Left lung (tissue), 8 donors: ENCODE results near the gene RFX2. TPM values are rescaled to one million over a fixed set of nuclear protein-coding genes. Genes with fewer than 3 reads are reported as not detected.

Source experiments
- polyA plus RNA-seq, 6 donors: library from polyadenylated mRNA; unstranded; fragments of 120-200 nt; gene quantifications; one replicate each; pipeline ENCODE4 v1.2.1, GENCODE V29; 2013; ENCODE audit not compliant: insufficient read length in 6 of 6
- total RNA-seq, 2 donors: library from RNA; stranded (reverse); fragmentation: NEBNext Ultra II Directional; extraction: Animal tissue kit (Norgen Biotek cat#: 25700); gene quantifications; one replicate each; pipeline ENCODE4 v1.2.1, GENCODE V29; 2021
- donor health status: DM: no; HTN: yes; CAD: no.
- donor health status: DM: no; HTN: no; CAD: no.

Gene RFX2
- total and polyA plus RNA-seq, 8 donors: 12.7 to 18.8 (median 16.5) TPM

Other genes starting within 250 kb of the RFX2 start
- gene FUT5, start 240.0 kb downstream of the RFX2 start, total RNA-seq: not detected
- not detected for gene FUT5, start 240.0 kb downstream of the RFX2 start, polyA plus RNA-seq
- gene NDUFA11, start 206.7 kb downstream of the RFX2 start, total RNA-seq: 100 to 1,000 TPM; 163 to 190 TPM
- gene NDUFA11, start 206.7 kb downstream of the RFX2 start, polyA plus RNA-seq: 100 to 1,000 TPM; 102 to 150 (median 132) TPM
- gene VMAC, start 205.6 kb downstream of the RFX2 start, total RNA-seq: 1 to 10 TPM; 5.0 to 6.6 TPM
- 10 to 100 TPM in 3 of 6 donors, 1 to 10 TPM in 3; 7.0 to 10.4 (median 9.5) TPM for gene VMAC, start 205.6 kb downstream of the RFX2 start, polyA plus RNA-seq
- 10 to 100 TPM in 1 of 2 donors, 1 to 10 TPM in 1; 8.8 to 40.9 TPM for gene CAPS, start 196.2 kb downstream of the RFX2 start, total RNA-seq
- 10 to 100 TPM; 16.4 to 44.9 (median 28.3) TPM for gene CAPS, start 196.2 kb downstream of the RFX2 start, polyA plus RNA-seq
- gene RANBP3, start 132.4 kb downstream of the RFX2 start, total RNA-seq: 10 to 100 TPM; 64.6 to 69.0 TPM
- gene RANBP3, start 132.4 kb downstream of the RFX2 start, polyA plus RNA-seq: 10 to 100 TPM; 75.6 to 91.9 (median 80.7) TPM
- gene ACSBG2, start 25.2 kb upstream of the RFX2 start, total RNA-seq: not detected
- gene ACSBG2, start 25.2 kb upstream of the RFX2 start, polyA plus RNA-seq: 1 to 10 TPM; 1.6 to 3.5 (median 2.1) TPM
- 10 to 100 TPM; 69.3 to 71.3 TPM for gene MLLT1, start 169.5 kb upstream of the RFX2 start, total RNA-seq
- 100 to 1,000 TPM in 1 of 6 donors, 10 to 100 TPM in 5; 69.4 to 106 (median 89.1) TPM for gene MLLT1, start 169.5 kb upstream of the RFX2 start, polyA plus RNA-seq
- gene ACER1, start 223.1 kb upstream of the RFX2 start, total RNA-seq: not detected
- gene ACER1, start 223.1 kb upstream of the RFX2 start, polyA plus RNA-seq: under 1 TPM in 2 of 6 donors, not detected in 4; 0.15 to 0.30 TPM